HG03135 (cell line): ENCODE measurements around the gene STAU1.
A peak's percentile ranks its signal among the peaks of the same experiment; 100 is the strongest.
"Not testable (repeated sequence)": the region's sequence is repeated elsewhere in the genome, so short reads cannot be mapped to it uniquely, and the experiment has no call there.

Experiments used
- ATAC-seq: cut with Tn5 transposase; IDR thresholded peaks from one replicate; pipeline ENCODE4 v1.9.1; 2021; ENCODE audit warnings: mild to moderate bottlenecking, moderate library complexity; ENCODE audit not compliant: unreplicated experiment

STAU1 gene

DNA sequence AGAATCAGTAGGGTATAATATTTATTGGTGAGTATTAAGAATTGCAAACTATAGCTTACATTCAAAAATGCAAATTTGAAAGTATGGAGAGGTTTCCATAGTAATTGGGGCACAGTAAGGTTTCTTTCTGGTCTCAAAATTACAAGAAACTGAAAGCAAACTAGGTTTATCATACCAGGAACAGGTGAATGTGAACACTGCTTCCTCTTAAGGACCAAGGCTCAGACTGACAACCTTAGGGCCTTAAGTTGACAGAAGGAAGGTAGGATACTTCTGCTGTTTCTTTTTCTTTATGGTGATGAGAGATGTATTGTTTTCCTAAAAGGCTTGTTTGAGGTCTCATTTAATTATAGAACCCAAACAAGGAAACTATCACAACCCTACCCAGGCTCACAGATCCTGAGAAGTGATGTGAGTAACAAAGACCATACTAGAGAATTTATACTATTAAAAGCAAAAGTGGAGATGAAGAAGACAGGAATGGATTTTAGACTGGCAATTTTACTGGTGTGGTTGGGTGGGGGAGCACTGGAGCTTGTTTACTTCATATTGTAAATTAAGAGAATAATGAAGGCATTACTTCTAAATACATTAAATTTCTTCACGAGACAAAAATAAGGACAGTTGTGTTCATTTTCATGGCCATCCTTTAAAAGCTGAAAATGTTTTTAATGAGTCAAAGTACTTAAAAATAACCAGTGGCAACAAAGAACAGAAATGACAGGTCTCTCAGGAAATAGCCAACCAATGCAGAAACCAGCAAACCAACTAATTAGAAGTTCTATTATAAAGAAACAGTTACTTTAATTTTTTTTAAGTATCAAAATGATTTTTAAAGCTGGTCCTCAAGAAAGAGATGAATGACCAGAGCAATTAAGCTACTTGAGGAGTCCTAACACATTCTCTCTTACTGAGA, 21.3 kb downstream of the STAU1 start:
- peak; percentile 74 for ATAC-seq

DNA sequence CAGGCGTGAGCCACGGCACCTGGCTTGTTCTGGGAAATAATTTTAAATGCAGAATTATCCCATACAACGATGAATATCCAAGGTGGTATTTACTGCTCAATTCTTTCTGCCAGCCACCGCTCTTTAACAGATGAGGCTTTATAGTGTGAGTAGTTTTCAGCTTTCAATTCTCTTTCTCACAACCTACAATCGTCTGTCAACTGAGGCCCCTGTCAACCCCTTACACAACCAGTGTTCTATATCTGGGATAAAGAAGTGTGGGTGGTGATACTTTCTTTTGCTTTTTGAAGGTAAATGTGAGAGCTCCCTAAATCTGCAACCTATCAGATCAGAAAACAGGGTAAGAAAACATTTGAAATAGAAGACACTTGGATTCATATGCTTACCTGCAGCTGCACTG, 22.5 kb downstream of the STAU1 start:
- ATAC-seq: no peak

DNA sequence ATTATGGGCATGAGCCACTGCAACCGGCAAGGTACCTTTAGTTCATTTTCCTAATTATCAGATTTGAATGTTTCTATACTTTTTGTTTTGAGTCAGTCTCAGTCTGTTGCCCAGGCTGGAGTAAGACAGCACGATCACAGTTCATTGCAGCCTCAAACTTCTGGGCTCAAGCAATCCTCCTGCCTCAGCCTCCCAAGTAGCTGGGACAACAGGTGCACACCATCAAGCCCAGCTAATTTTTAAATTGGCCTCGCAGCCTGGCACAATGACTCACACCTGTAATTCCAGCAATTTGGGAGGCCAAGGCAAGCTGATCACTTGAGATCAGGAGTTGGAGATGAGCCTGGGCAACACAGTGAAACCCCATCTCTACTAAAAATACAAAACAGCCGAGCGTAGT, 24.4 kb downstream of the STAU1 start:
- ATAC-seq: no peak

DNA sequence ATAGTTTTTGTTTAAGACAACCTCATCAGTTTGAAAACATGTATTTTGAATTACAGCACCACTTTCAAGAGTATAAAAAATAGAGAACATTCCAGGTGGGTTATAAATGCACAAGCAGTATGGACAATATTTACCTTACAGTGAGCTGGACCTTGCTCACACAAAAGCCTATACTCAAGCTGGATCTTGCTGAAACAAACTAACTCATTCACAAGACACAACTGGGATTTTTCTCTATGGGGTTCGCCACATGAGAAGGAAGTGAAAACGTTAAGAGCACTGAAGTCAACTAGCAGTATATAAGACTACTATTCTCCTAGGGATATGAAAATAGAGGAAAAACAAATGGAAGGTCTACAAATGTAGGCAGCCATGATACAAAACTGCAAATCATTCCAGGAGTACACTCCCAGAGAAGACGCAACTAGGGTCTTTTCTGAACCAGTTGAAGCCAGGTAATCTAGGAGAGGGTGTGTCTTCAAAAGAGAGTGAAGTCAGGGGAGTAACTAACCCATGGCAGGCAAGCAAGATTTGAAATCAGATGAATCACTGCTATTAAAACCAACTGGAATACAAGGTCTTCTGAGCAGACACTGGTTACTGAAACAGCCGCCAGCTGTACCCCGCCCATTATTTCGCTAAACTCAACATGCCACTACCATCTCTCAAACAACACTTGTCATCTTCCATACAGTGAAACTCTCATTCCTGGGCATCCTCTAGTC, 26.5 kb downstream of the STAU1 start:
- no peak for ATAC-seq

DNA sequence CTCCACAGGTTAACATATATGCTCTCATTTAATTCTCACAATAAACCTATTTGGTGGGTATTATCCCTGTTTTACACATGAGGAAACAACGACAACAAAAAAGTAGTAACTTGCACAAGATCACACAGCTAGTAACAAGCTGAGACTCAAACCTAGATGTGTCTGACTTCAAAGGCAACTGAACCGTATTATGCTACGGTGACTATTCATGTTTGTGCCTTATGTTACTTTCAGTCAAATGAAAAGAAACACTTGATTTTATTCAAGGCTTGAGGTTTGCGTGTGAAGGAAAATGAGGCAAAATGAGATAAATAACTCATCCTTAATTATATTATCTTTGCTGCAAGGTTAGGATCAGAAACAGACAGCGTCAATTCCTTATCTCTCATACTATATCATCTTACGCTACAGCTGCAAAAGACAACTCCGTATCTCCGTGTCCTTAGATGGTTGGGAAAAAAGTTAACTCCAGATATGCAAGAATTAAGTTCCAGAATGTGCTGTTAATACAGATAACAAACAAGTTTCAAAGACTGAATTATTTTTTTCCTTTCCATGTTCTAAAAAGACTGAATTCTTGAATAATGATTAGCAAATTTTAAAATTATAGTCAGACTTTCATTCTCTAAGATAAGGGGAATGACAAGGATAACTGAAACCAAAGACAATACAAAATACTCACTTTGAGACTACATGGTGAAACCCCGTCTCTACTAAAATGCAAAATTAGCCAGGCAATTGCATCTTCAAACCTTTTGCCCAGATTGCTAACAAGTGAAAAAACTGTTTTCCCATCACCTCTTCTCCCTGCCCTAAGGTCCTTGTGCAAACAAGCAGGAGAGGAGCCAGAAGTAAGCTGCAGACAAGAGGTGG, 27.8 kb downstream of the STAU1 start:
- no peak for ATAC-seq

DNA sequence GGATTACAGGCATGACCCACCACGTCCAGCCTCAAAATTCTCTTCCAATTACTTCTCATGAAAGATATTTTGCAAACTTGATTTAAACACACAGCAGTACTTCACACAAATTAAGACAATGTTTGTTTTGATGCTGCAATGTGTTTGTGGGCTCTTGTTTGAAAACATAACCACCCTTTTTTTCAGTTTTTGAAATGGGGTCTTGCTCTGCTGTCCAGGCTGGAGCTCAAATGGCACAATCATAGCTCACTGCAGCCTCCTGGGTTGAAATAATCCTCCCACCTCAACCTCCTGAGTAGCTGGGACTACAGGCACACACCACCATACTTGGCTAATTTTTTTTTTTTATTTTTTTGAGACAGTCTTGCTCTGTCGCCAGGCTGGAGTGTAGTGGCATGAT, 31.0 kb downstream of the STAU1 start:
- no peak for ATAC-seq

DNA sequence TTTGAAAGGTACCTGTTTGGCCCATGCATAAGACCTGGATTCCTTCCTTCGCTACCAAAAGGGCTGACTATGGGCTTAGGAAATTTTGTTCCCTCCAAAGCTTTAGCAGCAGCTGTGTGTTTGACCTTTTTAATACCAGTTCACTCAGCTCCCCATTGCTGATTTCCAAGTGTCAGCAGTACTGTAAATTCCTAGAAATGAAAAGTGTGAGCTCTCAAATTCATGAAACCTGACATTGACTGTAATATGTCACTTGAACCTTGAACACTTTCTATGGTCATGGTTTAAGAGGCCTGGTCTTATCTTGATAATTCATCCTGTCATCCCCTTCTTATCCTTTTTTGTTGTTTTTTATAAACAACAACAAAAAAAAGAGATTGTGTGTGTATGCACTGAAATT, 31.7 kb downstream of the STAU1 start:
- ATAC-seq: no peak

DNA sequence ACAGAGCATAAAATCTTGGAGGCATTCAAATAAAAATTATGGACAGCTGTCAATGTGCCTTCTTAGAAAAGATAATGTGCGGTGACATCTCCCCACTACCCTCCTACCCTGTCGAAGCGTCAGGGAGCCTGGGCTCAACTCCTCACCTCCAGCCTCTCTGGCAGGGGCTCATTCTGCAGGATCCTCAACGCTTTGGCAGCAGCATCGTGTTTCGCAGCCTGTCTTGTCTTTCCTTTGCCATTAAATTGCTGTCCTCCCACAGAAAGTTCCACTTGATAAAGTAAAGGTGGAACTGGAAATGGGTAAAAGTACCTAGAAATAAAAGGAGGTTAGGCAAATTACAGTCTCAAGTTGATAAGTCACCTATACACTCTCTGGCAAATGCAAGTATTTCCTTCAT, 36.7 kb downstream of the STAU1 start:
- no peak for ATAC-seq

DNA sequence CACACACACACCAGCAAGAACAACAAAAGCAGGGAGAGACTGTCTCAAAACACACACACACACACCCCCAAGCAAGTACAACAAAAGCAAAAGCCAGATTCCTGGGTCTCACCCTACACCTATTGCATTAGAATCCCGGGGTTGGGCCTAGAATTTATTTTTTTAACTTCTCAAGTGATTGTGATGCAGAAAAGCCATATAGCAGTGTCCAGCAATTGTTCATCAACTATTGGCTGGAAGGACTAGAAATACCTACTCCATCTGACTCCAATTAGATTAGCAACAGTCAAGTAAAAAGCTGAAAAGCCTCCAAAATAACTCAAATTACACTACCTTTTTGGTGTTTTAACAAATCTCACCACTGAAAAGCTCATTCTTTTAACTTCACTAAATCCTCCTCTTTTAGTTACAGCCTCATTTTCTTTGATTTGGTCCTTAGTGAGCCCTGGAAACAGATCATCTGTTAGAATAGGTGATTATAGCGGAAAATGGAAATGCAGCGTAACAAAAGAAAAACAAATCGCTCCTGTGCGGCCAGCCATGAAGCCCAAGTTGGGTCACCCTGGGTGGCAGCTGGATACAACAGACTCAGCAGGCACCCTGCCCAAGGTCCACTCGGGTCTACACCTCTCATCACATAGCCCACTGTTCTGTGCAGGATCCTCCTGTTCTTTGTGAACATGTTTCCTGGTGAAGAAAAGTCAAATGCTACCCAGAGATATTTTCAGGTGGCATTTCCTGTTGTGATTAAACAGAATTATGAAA, 38.7 kb downstream of the STAU1 start:
- no peak for ATAC-seq

DNA sequence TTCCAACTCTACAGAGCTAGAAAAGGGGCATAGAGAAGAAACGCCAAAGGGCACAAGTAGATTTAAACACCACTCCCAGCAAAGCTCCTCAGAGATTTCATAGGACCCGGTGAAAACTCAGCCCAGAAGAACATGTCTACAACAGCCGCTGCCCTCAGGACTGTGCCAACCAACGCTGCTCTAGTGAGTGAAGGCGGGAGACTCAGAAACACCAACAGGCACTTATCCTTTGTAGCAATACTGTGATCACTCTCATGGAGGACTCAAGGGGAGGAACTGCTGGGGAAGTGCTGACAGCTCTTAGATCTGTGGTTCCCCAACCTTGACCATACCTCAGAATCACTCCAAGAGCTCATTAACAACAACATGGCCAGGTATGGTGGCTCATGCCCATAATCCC, 39.5 kb downstream of the STAU1 start:
- no peak for ATAC-seq

DNA sequence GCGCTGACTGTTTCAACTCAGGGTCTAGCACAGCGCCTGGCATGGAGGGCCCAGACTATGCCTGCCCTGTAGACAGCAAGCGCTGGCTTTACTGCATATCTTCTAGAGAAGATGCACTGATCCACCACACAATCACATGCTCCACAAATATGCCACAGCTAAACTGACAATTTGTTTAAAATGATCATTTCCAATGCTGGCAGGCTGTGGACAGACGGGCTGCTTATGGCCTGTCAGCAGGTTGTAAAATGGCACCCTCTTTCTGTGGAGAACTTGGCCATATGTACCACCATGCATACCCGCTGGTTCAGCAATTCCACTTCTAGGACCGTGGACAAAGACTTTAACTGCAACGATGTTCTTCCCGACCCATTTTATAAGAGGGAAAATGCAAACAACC, 40.8 kb downstream of the STAU1 start:
- no peak for ATAC-seq

DNA sequence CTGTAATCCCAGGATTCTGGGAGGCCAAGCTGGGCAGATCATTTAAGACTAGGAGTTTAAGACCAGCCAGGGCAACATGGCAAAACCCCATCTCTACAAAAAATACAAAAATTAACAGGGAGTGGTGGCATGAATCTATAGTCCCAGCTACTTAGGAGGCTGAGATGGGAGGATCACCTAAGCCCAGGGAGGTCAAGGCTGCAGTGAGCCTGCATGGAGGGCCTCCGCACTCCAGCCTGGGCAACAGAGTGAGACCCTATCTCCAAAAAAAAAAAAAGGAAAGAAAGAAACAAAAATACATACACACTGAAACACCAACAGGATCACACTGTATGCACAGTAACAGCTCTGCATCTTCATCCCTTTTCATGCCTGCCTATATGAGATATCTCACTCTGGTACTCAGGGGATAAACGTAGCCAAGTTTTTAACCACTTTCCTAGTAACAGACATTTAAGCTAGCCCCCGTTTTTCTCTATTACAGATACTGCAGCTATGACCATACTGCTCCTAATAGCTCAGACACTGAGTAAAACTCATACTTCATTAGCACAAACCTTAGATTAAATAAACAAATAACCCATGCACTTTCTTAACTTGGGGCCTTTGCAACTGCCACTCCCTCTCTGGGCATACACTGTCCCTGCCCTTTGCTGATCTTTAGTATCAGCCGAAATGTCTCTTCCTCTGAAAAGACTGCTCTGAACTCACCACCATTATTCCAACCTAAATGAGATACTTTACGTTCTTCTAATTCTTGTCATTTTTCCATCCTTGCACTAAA, 41.5 kb downstream of the STAU1 start:
- no peak for ATAC-seq

DNA sequence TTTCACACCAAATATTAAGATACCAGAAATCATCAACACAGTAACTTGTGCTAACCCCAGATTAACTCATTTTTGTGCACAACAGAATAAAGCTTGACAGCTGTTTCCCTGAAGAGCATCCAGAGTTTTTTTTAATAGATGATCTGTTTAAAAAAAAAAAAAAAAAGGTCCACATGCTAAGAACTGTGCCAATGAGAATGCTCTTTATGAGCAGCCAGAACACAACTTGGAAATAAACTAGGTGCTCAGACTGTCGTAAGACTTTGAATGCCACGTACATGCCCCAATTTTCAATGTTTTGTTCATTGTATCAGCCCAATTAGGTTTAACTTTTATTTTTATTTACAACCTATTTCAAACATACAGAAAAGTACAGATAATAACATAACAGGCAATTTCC, 47.3 kb downstream of the STAU1 start:
- no peak for ATAC-seq

DNA sequence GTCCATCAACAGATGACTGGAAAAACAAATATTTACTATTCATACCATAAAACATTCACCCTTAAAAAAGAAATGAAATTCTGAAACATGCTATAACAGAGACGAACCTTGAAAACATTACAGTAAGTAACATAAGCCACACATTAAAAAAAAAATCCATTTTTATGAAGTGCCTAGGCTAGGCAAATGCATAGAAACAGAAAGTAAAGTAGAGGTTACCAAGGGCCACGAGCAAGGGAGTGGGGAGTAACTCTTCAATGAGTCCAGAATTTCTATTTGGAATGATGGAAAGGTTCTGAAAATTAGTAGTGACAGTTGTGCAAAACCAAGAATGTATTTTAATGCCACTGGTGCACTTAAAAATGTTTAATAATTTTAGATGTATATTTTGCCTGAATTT, 47.7 kb downstream of the STAU1 start:
- ATAC-seq: no peak

DNA sequence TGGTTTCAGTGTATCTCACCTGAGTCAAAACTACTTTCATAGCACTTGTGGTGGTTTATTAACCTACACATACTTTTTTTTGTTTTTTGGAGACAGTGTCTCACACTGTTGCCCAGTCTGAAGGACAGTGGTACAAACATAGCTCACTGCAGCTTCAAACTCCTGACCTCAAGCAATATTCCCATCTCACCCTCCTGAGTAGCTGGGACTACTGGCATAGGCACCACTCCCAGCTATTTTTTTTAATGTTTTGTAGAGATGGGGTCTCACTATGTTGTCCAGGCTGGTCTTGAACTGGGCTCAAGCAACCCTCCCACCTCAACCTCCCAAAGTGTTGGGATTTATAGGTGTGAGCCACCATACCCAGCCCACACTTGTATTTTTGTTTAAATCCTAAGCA, 49.7 kb downstream of the STAU1 start:
- no peak for ATAC-seq

DNA sequence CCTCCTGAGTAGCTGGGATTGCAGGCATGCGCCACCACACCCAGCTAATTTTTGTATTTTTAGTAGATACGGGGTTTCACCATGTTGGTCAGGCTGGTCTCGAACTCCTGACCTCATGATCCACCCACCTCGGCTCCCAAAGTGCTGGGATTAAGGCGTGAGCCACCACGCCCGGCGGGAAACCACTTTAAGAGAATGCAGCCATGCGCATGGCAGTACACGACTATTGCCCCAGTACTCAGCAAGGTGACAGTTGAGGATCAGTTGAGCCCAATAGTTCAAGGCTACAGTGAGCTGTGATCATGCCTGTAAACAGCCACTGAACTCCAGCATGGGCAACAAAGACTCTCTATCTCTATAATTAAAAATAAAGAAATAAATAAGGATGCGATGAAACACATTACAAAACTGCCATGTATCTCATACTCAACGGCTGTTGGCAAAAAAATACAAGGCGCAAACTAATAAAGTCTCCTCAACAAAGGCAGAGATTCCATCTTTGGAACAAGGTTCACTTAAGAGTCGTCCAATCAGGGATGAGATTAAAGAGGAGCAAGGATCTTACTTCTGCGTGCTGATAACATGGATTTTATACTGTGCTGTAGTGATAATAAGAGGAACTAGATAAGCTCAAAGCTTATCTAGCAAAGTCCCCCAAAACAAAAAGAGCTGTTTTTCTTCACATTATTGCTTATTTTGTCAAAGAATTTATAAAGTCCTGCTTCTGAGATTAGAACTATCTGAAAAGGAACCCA, 51.1 kb downstream of the STAU1 start:
- no peak for ATAC-seq

DNA sequence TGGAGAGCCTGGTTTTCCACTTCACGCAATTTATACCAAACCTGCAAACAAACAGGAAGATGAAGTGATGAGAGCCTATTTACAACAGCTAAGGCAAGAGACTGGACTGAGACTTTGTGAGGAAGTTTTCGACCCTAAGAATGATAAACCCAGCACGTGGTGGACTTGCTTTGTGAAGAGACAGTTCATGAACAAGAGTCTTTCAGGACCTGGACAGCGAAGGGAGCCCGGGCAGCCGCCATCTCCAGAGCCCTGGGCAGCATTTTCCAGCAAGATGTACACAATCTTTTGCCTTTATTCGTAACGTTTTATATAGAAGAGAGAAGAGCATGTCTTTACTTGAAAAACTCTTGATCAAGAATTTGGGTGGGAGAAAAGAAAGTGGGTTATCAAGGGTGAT, 53.3 kb downstream of the STAU1 start:
- ATAC-seq: not testable (repeated sequence)

DNA sequence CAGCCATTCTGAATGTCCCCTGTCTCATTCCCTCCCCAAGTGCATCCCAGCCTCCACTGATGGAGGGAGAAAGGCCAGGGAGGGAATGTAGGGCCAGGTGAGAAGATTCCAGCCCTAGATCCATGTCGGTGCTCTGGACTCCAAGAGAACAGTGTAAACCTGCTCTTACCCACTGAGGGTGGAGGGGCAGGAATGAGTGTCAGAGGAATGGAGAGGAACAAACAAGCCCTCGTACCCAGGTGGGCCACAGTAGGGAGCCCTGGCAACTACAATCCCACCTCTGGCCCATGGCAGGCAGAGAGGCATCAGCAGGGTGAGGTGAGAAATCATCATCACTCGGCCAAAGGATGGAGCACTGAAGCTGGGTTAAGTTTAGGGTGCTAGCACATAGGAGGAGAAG, 54.6 kb downstream of the STAU1 start:
- no peak for ATAC-seq

DNA sequence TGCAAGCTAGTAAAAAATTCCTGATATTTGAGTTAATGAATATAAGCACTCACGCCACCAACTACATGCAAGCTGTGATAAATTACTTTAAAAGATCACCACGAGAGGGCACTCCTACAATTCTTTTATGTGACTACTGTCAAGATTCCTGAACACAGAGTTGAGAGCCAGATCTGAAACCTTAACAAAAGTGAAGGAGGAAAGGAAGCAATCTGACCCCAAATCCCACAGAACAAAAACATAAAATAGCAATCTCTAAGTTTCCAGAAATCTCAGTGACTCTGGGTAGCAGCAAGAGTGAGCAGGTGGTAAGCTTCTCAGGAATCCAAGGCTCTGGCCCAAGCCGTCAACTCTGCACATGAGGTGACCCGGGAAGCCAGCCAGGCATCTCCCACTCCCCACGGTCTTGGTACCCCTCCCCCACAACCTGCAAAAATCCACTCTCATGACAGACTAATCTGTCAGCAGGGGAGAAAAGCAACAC, 55.1 kb downstream of the STAU1 start:
- no peak for ATAC-seq
